ENCODE results near the gene RPRD1B. TPM values are rescaled to one million over a fixed set of nuclear protein-coding genes. Genes with fewer than 3 reads are reported as not detected.

Gene RPRD1B
- total and polyA plus RNA-seq, 2 of the 13 experiments (the other 11 are each of a cell fraction or from before 2014, with no cell fraction given) = 31.1 to 41.5 TPM

DNA sequence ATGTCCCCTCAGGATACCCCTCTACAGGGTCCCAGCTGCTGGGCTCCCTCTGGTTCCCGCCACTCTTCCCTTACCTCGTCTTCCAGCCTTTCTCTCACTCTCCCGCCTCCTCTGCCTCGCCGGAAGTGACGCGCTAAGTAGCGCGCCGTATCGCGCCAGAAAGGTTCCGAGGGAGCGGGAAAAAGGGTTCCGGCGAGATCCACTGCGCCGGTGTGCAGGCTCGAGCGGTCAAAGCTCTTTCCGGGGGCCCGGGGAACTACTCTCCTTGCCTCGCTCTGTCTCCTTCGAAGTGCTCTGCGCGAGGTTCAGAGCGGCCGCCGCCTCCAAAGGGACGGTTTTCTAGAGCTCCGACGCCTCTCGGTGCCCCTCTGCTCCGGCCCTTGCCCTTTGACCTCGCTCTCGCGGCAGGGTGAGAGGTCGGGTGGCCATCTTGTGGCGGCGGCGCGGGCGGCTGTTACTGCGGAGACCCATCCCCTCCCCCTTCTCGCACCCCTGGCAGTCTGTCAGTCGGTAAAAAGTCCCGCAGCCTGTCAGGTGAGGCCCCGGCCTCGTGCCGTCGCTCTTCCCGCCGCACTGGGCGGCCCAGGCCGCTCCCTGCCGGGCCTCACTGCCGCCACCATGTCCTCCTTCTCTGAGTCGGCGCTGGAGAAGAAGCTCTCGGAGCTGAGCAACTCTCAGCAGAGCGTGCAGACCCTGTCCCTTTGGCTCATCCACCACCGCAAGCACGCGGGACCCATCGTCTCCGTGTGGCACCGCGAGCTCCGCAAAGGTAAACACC is at the start of gene RPRD1B, which contains the start of gene TTI1 (continued):
- TF ChIP-seq, protein P1, sequence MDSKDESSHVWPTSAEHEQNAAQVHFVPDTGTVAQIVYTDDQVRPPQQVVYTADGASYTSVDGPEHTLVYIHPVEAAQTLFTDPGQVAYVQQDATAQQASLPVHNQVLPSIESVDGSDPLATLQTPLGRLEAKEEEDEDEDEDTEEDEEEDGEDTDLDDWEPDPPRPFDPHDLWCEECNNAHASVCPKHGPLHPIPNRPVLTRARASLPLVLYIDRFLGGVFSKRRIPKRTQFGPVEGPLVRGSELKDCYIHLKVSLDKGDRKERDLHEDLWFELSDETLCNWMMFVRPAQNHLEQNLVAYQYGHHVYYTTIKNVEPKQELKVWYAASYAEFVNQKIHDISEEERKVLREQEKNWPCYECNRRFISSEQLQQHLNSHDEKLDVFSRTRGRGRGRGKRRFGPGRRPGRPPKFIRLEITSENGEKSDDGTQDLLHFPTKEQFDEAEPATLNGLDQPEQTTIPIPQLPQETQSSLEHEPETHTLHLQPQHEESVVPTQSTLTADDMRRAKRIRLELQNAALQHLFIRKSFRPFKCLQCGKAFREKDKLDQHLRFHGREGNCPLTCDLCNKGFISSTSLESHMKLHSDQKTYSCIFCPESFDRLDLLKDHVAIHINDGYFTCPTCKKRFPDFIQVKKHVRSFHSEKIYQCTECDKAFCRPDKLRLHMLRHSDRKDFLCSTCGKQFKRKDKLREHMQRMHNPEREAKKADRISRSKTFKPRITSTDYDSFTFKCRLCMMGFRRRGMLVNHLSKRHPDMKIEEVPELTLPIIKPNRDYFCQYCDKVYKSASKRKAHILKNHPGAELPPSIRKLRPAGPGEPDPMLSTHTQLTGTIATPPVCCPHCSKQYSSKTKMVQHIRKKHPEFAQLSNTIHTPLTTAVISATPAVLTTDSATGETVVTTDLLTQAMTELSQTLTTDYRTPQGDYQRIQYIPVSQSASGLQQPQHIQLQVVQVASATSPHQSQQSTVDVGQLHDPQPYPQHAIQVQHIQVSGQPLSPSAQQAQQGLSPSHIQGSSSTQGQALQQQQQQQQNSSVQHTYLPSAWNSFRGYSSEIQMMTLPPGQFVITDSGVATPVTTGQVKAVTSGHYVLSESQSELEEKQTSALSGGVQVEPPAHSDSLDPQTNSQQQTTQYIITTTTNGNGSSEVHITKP (CRISPR knock-in tag; IDR thresholded peaks at IDR 0.05; ENCODE audit: low read depth) = peak; percentile 96
- TF ChIP-seq, protein P2, sequence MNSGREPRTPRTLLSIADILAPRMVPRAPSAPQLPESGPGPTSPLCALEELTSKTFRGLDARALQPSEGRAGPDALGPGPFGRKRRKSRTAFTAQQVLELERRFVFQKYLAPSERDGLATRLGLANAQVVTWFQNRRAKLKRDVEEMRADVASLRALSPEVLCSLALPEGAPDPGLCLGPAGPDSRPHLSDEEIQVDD (CRISPR knock-in tag; IDR thresholded peaks at IDR 0.05; ENCODE audit: borderline replicate concordance) = no peak
- TF ChIP-seq SSRP1 (CRISPR knock-in tag; IDR thresholded peaks at IDR 0.05) (no peak), HNRNPLL (IDR thresholded peaks at IDR 0.05; ENCODE audit: low read depth, low read length, poor library complexity, severe bottlenecking) (peak; percentile 71), ELF4 (CRISPR knock-in tag; IDR thresholded peaks at IDR 0.05; ENCODE audit: borderline replicate concordance) (peak; percentile 80; the same call in 1 of the 2 replicates), BRD4 (CRISPR knock-in tag; IDR thresholded peaks at IDR 0.05) (peak; percentile 96), MED1 (CRISPR knock-in tag; IDR thresholded peaks at IDR 0.05) (peak; percentile 85), AHR (CRISPR knock-in tag; IDR thresholded peaks at IDR 0.05) (peak; percentile 82), REPIN1 (CRISPR knock-in tag; IDR thresholded peaks at IDR 0.05; ENCODE audit: borderline replicate concordance, low read depth) (peak; percentile 75), MEIS1 (CRISPR knock-in tag; IDR thresholded peaks at IDR 0.05; ENCODE audit: borderline replicate concordance) (peak; percentile 99), NFYB (CRISPR knock-in tag; IDR thresholded peaks at IDR 0.05) (peak; percentile 70)
- TF ChIP-seq, protein P3, sequence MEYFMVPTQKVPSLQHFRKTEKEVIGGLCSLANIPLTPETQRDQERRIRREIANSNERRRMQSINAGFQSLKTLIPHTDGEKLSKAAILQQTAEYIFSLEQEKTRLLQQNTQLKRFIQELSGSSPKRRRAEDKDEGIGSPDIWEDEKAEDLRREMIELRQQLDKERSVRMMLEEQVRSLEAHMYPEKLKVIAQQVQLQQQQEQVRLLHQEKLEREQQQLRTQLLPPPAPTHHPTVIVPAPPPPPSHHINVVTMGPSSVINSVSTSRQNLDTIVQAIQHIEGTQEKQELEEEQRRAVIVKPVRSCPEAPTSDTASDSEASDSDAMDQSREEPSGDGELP (IDR thresholded peaks at IDR 0.05; ENCODE audit: borderline replicate concordance, low read depth) = peak; percentile 47; the same call in 1 of the 2 replicates
- TF ChIP-seq, protein P4, sequence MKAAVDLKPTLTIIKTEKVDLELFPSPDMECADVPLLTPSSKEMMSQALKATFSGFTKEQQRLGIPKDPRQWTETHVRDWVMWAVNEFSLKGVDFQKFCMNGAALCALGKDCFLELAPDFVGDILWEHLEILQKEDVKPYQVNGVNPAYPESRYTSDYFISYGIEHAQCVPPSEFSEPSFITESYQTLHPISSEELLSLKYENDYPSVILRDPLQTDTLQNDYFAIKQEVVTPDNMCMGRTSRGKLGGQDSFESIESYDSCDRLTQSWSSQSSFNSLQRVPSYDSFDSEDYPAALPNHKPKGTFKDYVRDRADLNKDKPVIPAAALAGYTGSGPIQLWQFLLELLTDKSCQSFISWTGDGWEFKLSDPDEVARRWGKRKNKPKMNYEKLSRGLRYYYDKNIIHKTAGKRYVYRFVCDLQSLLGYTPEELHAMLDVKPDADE (CRISPR knock-in tag; IDR thresholded peaks at IDR 0.05) = peak; percentile 63; the same call in 1 of the 2 replicates
- TF ChIP-seq, protein P5, sequence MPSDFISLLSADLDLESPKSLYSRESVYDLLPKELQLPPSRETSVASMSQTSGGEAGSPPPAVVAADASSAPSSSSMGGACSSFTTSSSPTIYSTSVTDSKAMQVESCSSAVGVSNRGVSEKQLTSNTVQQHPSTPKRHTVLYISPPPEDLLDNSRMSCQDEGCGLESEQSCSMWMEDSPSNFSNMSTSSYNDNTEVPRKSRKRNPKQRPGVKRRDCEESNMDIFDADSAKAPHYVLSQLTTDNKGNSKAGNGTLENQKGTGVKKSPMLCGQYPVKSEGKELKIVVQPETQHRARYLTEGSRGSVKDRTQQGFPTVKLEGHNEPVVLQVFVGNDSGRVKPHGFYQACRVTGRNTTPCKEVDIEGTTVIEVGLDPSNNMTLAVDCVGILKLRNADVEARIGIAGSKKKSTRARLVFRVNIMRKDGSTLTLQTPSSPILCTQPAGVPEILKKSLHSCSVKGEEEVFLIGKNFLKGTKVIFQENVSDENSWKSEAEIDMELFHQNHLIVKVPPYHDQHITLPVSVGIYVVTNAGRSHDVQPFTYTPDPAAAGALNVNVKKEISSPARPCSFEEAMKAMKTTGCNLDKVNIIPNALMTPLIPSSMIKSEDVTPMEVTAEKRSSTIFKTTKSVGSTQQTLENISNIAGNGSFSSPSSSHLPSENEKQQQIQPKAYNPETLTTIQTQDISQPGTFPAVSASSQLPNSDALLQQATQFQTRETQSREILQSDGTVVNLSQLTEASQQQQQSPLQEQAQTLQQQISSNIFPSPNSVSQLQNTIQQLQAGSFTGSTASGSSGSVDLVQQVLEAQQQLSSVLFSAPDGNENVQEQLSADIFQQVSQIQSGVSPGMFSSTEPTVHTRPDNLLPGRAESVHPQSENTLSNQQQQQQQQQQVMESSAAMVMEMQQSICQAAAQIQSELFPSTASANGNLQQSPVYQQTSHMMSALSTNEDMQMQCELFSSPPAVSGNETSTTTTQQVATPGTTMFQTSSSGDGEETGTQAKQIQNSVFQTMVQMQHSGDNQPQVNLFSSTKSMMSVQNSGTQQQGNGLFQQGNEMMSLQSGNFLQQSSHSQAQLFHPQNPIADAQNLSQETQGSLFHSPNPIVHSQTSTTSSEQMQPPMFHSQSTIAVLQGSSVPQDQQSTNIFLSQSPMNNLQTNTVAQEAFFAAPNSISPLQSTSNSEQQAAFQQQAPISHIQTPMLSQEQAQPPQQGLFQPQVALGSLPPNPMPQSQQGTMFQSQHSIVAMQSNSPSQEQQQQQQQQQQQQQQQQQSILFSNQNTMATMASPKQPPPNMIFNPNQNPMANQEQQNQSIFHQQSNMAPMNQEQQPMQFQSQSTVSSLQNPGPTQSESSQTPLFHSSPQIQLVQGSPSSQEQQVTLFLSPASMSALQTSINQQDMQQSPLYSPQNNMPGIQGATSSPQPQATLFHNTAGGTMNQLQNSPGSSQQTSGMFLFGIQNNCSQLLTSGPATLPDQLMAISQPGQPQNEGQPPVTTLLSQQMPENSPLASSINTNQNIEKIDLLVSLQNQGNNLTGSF (CRISPR knock-in tag; IDR thresholded peaks at IDR 0.05) = peak; percentile 75; the same call in 1 of the 2 replicates
- TF ChIP-seq, protein P6, sequence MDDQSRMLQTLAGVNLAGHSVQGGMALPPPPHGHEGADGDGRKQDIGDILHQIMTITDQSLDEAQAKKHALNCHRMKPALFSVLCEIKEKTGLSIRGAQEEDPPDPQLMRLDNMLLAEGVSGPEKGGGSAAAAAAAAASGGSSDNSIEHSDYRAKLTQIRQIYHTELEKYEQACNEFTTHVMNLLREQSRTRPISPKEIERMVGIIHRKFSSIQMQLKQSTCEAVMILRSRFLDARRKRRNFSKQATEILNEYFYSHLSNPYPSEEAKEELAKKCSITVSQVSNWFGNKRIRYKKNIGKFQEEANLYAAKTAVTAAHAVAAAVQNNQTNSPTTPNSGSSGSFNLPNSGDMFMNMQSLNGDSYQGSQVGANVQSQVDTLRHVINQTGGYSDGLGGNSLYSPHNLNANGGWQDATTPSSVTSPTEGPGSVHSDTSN (CRISPR knock-in tag; IDR thresholded peaks at IDR 0.05; ENCODE audit: borderline replicate concordance) = no peak; the same call in 1 of the 2 replicates
